ENCODE data around the gene KLHL20.
"Not testable (repeated sequence)": the region's sequence is repeated elsewhere in the genome, so short reads cannot be mapped to it uniquely, and the experiment has no call there.

KLHL20 gene

GRCh38 chr1:173744651-173745050 lies 29.9 kb downstream of the KLHL20 start:
- H3K4me3 ChIP-seq = no peak overlapping the region
- H3K27ac ChIP-seq = no peak overlapping the region

- no peak overlapping the region for H3K4me3 ChIP-seq
- H3K27ac ChIP-seq = no peak overlapping the region
Observed at GRCh38 chr1:173749137-173749536, 34.4 kb downstream of the KLHL20 start.

GRCh38 chr1:173753830-173754229 lies 39.0 kb downstream of the KLHL20 start:
- no peak overlapping the region for H3K4me3 ChIP-seq
- H3K27ac ChIP-seq = no peak overlapping the region

- H3K4me3 ChIP-seq = no peak overlapping the region
- no peak overlapping the region for H3K27ac ChIP-seq
Observed at GRCh38 chr1:173757666-173758065, 42.9 kb downstream of the KLHL20 start.

- H3K27ac ChIP-seq = no peak overlapping the region
Observed at GRCh38 chr1:173758110-173758509, 43.3 kb downstream of the KLHL20 start.

GRCh38 chr1:173758980-173759379 lies 44.2 kb downstream of the KLHL20 start:
- Histone ChIP-seq H3K27ac (no peak overlapping the region), H3K4me3 (no peak overlapping the region)

More at GRCh38 chr1:173758110-173758509, 43.3 kb downstream of the KLHL20 start:
- H3K4me3 ChIP-seq = no peak overlapping the region

GRCh38 chr1:173764331-173764730 lies 49.5 kb downstream of the KLHL20 start:
- H3K4me3 ChIP-seq, H3K27ac ChIP-seq: not testable (repeated sequence)

GRCh38 chr1:173768206-173768605 lies 53.4 kb downstream of the KLHL20 start:
- Histone ChIP-seq H3K27ac (no peak overlapping the region), H3K4me3 (no peak overlapping the region)

GRCh38 chr1:173768827-173769226 lies 54.0 kb downstream of the KLHL20 start:
- Histone ChIP-seq H3K27ac (no peak overlapping the region), H3K4me3 (no peak overlapping the region)

- not testable (repeated sequence) for H3K4me3 ChIP-seq, H3K27ac ChIP-seq
Observed at GRCh38 chr1:173770330-173770729, 55.5 kb downstream of the KLHL20 start.

GRCh38 chr1:173771560-173771959 lies 56.8 kb downstream of the KLHL20 start:
- Histone ChIP-seq H3K4me3 (no peak overlapping the region), H3K27ac (no peak overlapping the region)

- Histone ChIP-seq H3K4me3 (no peak overlapping the region), H3K27ac (no peak overlapping the region)
Observed at GRCh38 chr1:173775578-173776226, 60.9 kb downstream of the KLHL20 start.

GRCh38 chr1:173779936-173780335 lies 65.2 kb downstream of the KLHL20 start:
- H3K27ac ChIP-seq = no peak overlapping the region
- H3K4me3 ChIP-seq = no peak overlapping the region

GRCh38 chr1:173784997-173785396 lies 70.2 kb downstream of the KLHL20 start:
- Histone ChIP-seq H3K27ac (no peak overlapping the region), H3K4me3 (no peak overlapping the region)

GRCh38 chr1:173789841-173790240 lies 75.1 kb downstream of the KLHL20 start:
- no peak overlapping the region for H3K4me3 ChIP-seq

GRCh38 chr1:173798078-173798477 lies 83.3 kb downstream of the KLHL20 start:
- Histone ChIP-seq H3K4me3 (no peak overlapping the region), H3K27ac (no peak overlapping the region)

More at GRCh38 chr1:173789841-173790240, 75.1 kb downstream of the KLHL20 start:
- H3K27ac ChIP-seq = no peak overlapping the region

GRCh38 chr1:173799995-173800394 lies 85.2 kb downstream of the KLHL20 start:
- H3K27ac ChIP-seq, H3K4me3 ChIP-seq: not testable (repeated sequence)

- Histone ChIP-seq H3K4me3 (no peak overlapping the region), H3K27ac (no peak overlapping the region)
Observed at GRCh38 chr1:173802961-173803360, 88.2 kb downstream of the KLHL20 start.

- H3K4me3 ChIP-seq, H3K27ac ChIP-seq: not testable (repeated sequence)
Observed at GRCh38 chr1:173813654-173814053, 98.9 kb downstream of the KLHL20 start.

- Histone ChIP-seq H3K27ac (no peak overlapping the region), H3K4me3 (no peak overlapping the region)
Observed at GRCh38 chr1:173818459-173818858, 103.7 kb downstream of the KLHL20 start.

GRCh38 chr1:173821680-173822079 lies 106.9 kb downstream of the KLHL20 start:
- Histone ChIP-seq H3K4me3 (no peak overlapping the region), H3K27ac (no peak overlapping the region)

- Histone ChIP-seq H3K27ac (peak overlapping the region in 20 of 21 experiments; percentile 48 to 95 (median 88)), H3K4me3 (peak overlapping the region; percentile 66 to 79 (median 73))
Observed at GRCh38 chr1:173823781-173824314, 109.1 kb downstream of the KLHL20 start.
